HG03097 (cell line): Measurements from ENCODE around the gene VTCN1.

Experiments
- ATAC-seq: cut with Tn5 transposase; IDR thresholded peaks from one replicate; pipeline ENCODE4 v1.9.1; 2021; ENCODE audit not compliant: unreplicated experiment, low FRiP score

The VTCN1 gene

GRCh38 chr1:117210386-117210785, 341 bp downstream of the VTCN1 start:
- no peak for ATAC-seq

GRCh38 chr1:117209094-117209493, 1.6 kb downstream of the VTCN1 start:
- ATAC-seq: no peak

DNA sequence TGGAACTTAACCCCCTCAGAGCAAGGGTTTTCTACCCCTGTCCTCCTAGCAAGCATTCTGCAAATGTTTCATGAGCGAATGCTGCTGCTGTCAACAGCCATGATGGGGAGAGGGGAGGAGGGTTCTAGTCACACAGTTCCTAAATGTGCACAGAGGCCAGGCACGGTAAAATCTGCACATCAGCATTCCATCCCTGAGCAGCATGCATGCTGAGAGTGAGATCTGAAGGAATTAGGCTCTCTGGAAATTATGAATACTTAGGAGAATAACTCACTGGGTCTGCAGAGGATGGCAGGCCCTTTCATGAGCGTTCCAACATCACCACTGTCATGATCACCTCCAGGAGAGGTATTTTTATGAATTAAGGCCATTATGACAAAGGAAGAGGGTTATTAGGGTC, 2.1 kb downstream of the VTCN1 start:
- no peak for ATAC-seq

- no peak for ATAC-seq
Measured at GRCh38 chr1:117205368-117205767, 5.4 kb downstream of the VTCN1 start.

DNA sequence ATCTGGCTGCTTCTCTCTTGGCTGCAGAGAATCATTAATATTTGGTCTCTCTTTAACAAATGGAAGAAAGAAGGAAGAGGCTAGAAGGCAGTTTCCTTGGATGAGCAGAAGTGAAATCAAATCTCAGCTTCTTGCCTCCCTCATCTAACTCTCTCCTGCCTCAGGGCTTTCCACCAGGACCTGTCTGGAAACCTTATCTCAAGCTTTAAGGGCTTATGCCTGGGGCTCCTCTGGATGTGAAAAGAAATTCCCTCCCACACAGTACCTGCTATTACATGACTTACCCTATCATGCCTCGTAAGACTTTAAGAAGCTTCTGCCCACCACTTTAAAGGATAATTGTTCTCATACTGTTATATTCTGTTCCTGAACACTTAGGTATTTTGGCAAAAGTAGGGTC, 8.9 kb downstream of the VTCN1 start:
- ATAC-seq: no peak

- ATAC-seq: no peak
Measured at GRCh38 chr1:117198097-117198496, 12.6 kb downstream of the VTCN1 start.

DNA sequence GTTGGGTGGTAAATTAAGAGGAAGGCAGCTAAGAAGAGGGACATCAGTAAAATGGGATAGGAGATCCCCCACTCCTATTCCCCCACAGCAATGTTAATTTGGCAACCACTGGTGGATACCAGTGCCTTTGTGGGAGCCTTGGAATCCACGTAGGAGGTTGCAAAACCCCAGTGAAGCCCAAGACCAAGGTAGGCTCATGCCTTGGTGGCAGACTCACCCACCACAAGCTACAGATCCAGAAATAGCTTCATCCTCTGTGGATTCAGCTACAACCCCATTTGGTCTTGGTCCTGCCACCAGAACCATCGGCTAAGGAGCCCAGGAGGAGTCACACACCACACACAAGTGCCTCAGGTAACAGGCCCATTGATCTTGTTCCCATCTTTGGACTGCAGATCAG, 21.0 kb downstream of the VTCN1 start:
- no peak for ATAC-seq

DNA sequence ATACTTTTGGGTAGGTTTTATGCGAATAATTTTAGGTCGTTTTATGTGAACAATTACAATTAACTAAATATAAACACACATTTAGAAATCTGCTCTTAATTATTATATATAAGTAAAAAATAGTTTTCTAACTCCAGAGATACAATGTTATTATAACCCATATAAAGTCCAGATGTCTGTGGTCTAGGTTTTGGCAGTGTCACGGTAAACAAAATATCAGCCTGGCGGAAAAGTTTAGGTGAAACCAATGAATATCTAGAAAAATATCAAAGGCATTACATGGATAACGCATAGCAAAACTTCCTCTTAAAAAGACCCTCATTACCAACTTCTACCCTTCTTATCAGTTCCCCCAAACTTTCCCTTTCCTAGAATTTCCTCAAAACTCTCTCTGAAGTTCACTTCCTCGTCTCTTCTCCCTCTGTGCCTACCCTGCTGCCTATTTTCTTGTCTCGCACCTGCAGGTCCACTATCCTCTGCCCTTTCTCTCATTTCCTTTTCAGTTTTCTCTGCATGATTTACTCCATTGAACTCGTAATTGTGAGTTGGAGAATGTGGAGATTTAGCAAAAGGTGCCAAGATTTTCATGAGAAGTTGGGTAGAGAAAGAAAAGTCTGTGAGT, 21.8 kb downstream of the VTCN1 start:
- no peak for ATAC-seq

DNA sequence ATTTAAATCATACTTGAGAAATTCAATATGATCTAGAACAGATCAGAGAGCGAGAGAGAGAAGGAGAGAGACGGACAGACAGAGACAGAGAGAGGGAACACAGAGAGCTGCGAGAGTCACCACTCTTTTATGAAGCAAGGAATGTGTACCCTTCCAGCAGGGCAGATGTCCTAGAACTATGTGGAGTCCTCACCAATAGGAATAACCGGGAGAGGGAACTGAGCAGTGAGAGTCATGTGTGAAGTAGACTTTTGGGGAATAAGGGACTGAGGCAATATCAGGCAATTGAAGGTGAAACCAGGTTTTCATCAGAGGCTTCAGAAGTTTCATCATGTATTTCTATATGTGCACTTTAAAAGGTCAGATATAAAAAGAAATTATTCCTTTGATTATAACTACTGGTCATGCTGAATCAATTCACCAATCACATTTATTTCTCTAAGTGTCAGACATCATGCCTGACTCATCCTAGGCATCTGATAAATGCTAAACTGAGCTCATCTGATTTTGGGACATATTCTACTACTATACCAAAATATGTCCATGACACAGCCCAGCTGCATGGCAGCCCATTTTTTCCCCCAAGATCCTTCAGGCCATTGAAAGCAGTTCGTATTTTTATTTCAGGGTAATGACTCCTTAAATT, 22.4 kb downstream of the VTCN1 start:
- no peak for ATAC-seq

GRCh38 chr1:117183112-117183511, 27.6 kb downstream of the VTCN1 start:
- no peak for ATAC-seq

DNA sequence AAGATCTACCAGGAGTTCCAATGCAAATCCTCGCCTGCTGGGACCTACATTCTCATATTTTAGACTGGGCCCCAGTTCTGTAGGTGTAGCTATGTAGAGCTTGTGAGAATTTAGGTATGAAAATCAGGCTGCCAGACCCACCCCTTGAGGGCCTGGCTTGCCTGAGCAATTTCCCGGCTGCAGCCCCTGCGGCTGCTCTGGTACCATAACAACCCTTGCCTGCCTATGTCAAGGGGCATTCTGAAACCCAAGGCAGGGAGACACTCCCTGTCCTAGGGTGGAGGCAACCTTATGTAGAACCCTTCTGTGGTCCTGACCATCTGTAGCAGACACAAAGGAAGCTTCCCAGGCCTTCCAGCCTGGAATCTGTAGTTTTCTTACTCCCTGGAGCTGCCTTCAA, 28.4 kb downstream of the VTCN1 start:
- no peak for ATAC-seq

- ATAC-seq: no peak
Measured at GRCh38 chr1:117181630-117182041, 29.1 kb downstream of the VTCN1 start.

DNA sequence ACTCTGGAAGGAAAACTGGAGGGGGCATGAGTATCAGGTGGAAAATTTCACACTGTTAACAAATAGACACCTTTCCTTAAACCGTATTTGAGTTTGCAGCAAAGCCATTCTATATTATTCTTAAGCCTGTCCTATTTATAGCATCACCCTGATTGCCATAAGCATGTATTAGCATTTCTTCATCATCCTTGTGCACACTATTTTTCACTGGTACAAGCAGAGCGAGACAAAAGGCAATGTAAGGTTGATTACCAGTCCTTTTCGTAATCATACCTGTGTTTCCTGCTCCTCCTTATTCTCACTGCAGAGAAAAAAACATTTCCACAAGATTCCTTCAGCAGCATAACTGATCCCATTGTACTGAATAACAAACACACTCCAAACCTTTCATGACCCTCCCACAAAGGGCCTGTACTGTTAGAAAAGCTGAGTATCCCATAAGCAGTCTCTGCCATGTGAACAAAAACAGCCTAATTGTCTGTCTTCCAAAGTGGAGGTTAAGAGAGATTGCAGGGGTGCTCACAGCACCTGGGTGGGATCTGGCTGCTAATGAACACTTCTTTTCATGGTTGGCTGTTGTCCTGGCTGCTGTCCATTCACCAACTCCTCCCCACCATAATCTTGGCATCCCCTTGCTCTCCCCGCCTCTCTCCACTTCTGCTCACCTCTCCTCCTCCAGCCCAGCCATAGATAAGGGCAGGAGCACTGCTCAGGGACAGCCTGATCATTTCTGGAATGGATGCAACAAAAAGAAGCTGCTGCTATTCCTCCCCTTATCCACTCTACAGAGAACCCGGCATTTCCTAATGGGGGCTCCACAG, 30.4 kb downstream of the VTCN1 start:
- ATAC-seq: no peak

DNA sequence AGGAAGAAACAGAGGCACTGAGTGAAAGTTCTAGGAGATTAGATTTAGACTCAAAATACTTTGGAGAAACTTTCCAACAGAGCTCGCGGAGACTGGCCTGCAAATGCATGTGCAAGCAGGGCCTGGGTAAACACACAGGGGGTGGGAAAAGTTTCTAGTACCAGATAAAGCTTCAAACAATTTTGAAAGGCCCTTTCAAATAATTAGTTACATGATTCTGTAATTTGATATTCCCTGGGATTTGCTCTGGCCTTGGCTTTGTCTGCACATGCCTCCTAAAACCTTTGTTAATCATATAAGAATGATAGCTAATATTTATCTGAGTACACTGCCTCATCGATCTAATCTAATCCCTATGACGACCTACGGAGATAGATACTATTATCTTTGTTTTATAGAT, 31.3 kb downstream of the VTCN1 start:
- ATAC-seq: no peak

GRCh38 chr1:117178756-117179155, 32.0 kb downstream of the VTCN1 start:
- no peak for ATAC-seq

GRCh38 chr1:117177376-117177775, 33.4 kb downstream of the VTCN1 start:
- no peak for ATAC-seq

DNA sequence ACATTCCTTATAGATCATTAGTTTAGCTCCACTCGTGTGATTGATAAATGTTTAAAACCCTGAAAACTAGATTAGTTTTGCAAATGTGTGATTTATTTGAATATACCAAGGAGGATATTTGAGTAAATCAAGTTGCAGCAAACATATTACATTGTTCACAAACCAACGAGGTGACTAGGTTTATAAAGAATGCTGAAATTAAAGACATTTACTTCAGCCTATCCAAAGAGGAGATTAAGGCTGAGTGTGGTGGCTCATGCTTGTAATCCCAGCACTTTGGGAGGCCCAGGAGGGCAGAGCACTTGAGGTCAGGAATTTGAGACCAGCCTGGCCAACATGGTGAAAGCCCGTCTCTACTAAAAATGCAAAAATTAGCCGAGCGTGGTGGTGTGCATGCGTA, 34.1 kb downstream of the VTCN1 start:
- ATAC-seq: no peak

- ATAC-seq: no peak
Measured at GRCh38 chr1:117174851-117175250, 35.9 kb downstream of the VTCN1 start.

- ATAC-seq: no peak
Measured at GRCh38 chr1:117173691-117174090, 37.0 kb downstream of the VTCN1 start.

DNA sequence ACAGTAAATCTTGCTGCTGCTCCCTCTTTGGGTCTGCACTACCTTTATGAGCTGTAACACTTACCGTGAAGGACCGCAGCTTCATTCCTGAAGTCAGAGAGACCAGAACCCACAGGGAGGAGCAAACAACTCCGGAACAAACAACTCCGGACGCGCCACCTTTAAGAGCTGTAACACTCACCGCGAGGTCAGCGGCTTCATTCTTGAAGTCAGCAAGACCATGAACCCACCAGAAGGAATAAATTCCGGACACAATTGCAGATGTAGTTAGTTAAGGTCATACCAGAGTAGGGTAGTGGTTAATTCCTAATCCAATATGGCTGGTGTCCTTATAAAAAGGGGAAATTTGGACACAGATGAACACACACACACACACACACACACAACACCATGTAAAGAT, 37.7 kb downstream of the VTCN1 start:
- no peak for ATAC-seq

GRCh38 chr1:117171900-117172511, 38.7 kb downstream of the VTCN1 start:
- ATAC-seq: no peak
